HEK293 (cell line): ENCODE measurements around the gene C8A.

ENCODE experiments used
- BCL11A ChIP-seq: fragments of 450-650 bp; formaldehyde crosslinking; IDR thresholded peaks from 2 replicates; pipeline ENCODE4 v1.5.1; 2016; ENCODE audit warnings: low read depth, missing biosample characterization, missing genetic modification characterization
- KLF9 ChIP-seq: fragments of 450-650 bp; formaldehyde crosslinking; IDR thresholded peaks from 2 replicates; pipeline ENCODE4 v1.5.1; 2016; ENCODE audit warnings: missing biosample characterization, missing genetic modification characterization, low read depth
- TCF7L2 ChIP-seq: IDR thresholded peaks from 2 replicates; pipeline ENCODE4 v1.6.1; 2011; ENCODE audit warnings: low read depth, mild to moderate bottlenecking, inconsistent platforms, low read length, moderate library complexity, borderline replicate concordance
- ZNF24 ChIP-seq: fragments of 450-650 bp; formaldehyde crosslinking; IDR thresholded peaks from 2 replicates; pipeline ENCODE4 v1.5.1; 2016; ENCODE audit warnings: missing biosample characterization, missing genetic modification characterization
- ZNF274 ChIP-seq, 2 experiments: fragments of 200-500 bp in 1 of 2; fragments of 450-650 bp in 1 of 2; sonication (Bioruptor generic) in 1 of 2; formaldehyde crosslinking in 1 of 2; IDR thresholded peaks; 2 replicates each; pipeline versions ENCODE4 v1.5.1 to v1.6.1; 2014 to 2016; ENCODE audit warnings: borderline replicate concordance in 1 of 2, inconsistent platforms in 1 of 2, low read length in 1 of 2, missing biosample characterization in 1 of 2, missing genetic modification characterization in 1 of 2
- ZNF530 ChIP-seq: fragments of 450-650 bp; formaldehyde crosslinking; IDR thresholded peaks from 2 replicates; pipeline ENCODE4 v1.5.1; 2016; ENCODE audit warnings: low read depth, missing biosample characterization, missing genetic modification characterization
- ZNF768 ChIP-seq: fragments of 450-650 bp; formaldehyde crosslinking; IDR thresholded peaks from 2 replicates; pipeline ENCODE4 v1.5.1; 2018; ENCODE audit warnings: missing biosample characterization, mild to moderate bottlenecking, missing genetic modification characterization
- ZNF830 ChIP-seq: fragments of 450-650 bp; IDR thresholded peaks from 2 replicates; pipeline ENCODE4 v1.5.0; 2018; ENCODE audit warnings: missing biosample characterization, missing genetic modification characterization, low read depth, mild to moderate bottlenecking, moderate library complexity
- ZSCAN23 ChIP-seq: fragments of 450-650 bp; formaldehyde crosslinking; IDR thresholded peaks from 2 replicates; pipeline ENCODE4 v1.5.1; 2016; ENCODE audit warnings: missing biosample characterization, missing genetic modification characterization
- TF ChIP-seq, protein P1 (sequence below): fragments of 450-650 bp; formaldehyde crosslinking; IDR thresholded peaks from 2 replicates; pipeline ENCODE4 v1.5.1; 2016; ENCODE audit warnings: missing biosample characterization, missing genetic modification characterization

DNA sequence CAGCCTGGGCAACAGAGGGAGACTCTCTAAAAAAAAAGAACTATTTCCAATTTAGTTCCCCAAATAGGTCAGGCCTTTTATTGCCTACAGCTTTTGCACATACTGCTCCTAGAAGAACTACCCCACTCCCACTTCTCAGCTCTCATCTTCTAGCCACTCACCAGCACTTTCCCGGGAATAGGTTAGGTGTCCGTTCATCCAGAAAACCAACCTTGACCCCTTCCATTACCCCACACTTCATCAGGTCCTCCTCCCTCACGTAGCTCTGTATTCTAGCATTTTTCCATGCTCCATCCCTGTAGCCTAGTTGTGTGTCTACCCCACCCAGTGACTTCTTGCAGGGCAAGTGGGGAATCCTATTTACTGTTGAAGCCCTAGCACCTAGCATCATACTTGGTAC lies 68.6 kb downstream of the C8A start:
- TF ChIP-seq, protein P1, sequence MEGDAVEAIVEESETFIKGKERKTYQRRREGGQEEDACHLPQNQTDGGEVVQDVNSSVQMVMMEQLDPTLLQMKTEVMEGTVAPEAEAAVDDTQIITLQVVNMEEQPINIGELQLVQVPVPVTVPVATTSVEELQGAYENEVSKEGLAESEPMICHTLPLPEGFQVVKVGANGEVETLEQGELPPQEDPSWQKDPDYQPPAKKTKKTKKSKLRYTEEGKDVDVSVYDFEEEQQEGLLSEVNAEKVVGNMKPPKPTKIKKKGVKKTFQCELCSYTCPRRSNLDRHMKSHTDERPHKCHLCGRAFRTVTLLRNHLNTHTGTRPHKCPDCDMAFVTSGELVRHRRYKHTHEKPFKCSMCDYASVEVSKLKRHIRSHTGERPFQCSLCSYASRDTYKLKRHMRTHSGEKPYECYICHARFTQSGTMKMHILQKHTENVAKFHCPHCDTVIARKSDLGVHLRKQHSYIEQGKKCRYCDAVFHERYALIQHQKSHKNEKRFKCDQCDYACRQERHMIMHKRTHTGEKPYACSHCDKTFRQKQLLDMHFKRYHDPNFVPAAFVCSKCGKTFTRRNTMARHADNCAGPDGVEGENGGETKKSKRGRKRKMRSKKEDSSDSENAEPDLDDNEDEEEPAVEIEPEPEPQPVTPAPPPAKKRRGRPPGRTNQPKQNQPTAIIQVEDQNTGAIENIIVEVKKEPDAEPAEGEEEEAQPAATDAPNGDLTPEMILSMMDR = no peak
- TF ChIP-seq BCL11A (tag by site-specific recombination) = no peak
- TF ChIP-seq ZNF830 (tag by site-specific recombination) = no peak
- TF ChIP-seq ZNF530 (tag by site-specific recombination) = no peak
- no peak for TF ChIP-seq ZNF768
- no peak for TF ChIP-seq ZNF24
- TF ChIP-seq TCF7L2 = no peak
- TF ChIP-seq KLF9 (tag by site-specific recombination) = no peak
- TF ChIP-seq ZNF274 (IDR thresholded peaks at IDR 0.05; ENCODE audit: low read length) = no peak
- no peak for TF ChIP-seq ZNF274 (tag by site-specific recombination; IDR thresholded peaks at IDR 0.05; ENCODE audit: borderline replicate concordance)
- TF ChIP-seq ZSCAN23 (tag by site-specific recombination) = no peak
